ENCODE data around the gene EGLN1.

DNA sequence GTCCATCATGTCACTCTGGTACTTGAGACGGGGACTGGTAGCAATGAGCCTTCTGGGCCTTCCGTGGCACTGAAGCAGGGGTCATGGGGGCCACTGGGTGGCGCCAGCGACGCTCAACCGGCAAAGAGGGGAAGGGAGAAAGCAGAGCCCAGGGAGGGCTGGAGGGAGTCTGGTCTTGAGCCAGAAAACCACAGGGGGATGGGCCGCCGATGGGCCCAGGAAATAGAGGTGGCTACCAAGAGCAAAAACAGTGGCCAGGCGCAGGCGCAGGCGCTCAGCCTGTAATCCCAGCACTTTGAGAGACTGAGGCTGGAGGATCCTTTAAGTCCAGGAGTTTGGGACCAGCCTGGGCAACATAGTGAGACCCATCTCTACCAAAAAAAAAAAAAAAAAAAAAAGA, 106.2 kb downstream of the EGLN1 start:
- TF ChIP-seq, protein P1, sequence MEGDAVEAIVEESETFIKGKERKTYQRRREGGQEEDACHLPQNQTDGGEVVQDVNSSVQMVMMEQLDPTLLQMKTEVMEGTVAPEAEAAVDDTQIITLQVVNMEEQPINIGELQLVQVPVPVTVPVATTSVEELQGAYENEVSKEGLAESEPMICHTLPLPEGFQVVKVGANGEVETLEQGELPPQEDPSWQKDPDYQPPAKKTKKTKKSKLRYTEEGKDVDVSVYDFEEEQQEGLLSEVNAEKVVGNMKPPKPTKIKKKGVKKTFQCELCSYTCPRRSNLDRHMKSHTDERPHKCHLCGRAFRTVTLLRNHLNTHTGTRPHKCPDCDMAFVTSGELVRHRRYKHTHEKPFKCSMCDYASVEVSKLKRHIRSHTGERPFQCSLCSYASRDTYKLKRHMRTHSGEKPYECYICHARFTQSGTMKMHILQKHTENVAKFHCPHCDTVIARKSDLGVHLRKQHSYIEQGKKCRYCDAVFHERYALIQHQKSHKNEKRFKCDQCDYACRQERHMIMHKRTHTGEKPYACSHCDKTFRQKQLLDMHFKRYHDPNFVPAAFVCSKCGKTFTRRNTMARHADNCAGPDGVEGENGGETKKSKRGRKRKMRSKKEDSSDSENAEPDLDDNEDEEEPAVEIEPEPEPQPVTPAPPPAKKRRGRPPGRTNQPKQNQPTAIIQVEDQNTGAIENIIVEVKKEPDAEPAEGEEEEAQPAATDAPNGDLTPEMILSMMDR (IDR thresholded peaks at IDR 0.05): peak in 2 of 5 experiments; percentile 21 to 32
- TF ChIP-seq POLR2A (IDR thresholded peaks at IDR 0.05) (no peak), EP300 (IDR thresholded peaks at IDR 0.05) (no peak)

All from tibial nerve (tissue), 4 donors.